ENCODE results near the gene C16orf74.

C16orf74 gene

DNA sequence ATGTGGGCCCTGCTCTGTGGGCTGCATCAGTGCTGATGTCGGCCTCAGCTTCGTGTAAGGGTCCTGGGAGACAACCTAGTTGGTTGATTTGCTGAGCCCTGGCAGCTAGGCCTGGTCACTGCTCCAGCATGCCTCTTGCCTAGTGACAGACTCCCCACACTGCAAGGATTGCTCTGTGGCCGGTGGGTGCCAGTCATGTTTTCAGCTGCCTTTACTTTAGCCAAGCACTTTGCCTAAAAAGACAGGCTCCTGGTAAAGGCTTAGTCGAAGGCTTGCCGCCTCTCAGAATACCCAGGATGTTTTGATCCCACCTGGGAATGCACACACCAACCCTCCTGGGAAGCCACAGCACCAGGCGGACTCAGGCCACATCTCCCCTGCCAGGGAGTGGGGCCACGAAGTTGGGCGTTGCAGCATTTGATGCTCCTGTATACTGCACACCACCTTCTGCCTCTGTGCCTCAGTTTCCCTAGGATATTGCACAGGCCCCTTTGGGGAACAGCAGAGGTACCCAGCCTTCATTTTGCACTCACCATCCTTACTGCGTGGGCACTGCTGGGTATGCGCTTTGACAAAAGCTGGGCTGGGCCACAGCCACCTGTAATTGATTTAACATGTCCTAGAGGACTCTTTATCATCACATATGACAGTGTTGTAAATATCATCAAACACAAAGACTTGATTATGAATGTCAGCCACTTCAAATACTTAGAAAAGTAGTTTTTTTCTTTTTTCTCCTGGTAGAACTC is 82.0 kb downstream of the C16orf74 start:
- DNase-seq: no peak

DNA sequence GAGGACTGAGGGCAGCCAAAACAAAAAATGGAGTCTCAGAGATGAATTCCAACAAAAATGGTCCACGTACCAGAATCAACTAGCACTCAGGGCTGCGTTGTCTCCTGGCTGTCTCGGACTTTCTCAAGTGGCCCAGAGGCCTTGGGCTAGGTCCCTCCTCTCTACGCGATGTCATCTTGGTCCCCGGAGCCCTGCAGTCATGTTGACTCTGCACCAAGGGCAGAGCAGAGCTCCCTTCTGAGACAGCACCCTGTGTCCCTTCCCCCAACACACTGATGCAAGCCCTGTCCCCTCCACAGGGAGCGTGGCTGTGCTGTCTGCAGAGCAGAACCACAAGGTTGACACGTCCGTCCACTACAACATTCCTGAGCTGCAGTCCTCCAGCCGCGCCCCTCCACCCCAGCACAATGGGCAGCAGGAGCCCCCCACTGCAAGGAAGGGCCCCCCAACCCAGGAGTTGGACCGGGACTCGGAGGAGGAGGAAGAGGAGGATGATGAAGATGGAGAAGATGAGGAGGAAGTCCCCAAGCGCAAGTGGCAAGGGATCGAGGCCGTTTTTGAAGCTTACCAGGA is 83.0 kb downstream of the C16orf74 start:
- no peak for DNase-seq

DNA sequence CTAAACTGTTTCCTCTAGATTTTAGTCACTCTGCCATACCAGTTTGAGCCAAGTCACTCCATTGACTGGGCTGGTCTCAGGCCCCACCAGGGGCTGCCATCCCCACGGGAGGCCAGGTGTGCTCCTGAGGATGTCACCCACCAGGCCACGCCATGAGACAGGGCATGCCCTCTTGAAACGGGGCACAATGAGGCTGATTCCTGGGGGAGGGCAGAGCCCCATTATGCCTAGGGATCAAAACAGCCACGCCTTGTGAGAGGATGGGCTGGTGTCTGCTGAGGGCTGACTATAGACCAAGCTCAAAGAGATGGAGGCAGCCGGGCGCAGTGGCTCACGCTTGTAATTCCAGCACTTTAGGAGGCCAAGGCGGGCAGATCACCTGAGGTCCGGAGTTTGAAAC is 83.6 kb downstream of the C16orf74 start:
- DNase-seq: no peak

DNA sequence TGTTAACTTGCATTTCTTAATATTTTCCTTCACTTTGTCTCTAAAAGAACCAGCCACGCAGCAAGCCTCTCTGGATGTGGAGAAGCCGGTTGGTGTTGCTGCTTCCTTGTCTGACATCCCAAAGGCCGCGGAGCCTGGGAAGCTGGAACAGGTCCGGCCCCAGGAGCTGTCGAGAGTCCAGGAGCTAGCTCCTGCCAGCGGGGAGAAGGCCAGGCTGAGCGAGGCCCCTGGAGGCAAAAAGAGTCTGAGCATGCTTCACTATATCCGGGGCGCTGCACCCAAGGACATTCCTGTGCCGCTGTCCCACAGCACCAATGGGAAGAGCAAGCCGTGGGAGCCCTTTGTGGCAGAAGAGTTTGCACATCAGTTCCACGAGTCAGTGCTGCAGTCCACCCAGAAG is 85.0 kb downstream of the C16orf74 start:
- DNase-seq: no peak

DNA sequence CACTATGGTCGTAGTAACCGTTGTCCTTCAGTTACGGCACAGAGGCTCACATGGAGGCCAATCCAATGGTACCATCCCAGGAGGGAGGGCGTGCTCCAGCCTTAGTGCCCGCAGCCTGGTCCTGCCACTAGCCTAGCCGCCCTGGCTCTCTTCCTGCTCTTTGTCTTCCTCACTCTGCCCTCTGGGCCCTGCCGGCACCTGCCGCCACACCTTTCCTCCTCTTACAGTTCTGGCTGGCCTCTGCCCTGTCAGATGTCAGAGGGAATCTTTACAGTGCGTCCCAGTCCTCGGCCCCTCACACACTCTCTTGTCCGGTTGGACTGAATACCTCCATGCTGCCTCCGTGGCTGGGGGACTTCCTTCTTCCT is 85.5 kb downstream of the C16orf74 start:
- DNase-seq: no peak

DNA sequence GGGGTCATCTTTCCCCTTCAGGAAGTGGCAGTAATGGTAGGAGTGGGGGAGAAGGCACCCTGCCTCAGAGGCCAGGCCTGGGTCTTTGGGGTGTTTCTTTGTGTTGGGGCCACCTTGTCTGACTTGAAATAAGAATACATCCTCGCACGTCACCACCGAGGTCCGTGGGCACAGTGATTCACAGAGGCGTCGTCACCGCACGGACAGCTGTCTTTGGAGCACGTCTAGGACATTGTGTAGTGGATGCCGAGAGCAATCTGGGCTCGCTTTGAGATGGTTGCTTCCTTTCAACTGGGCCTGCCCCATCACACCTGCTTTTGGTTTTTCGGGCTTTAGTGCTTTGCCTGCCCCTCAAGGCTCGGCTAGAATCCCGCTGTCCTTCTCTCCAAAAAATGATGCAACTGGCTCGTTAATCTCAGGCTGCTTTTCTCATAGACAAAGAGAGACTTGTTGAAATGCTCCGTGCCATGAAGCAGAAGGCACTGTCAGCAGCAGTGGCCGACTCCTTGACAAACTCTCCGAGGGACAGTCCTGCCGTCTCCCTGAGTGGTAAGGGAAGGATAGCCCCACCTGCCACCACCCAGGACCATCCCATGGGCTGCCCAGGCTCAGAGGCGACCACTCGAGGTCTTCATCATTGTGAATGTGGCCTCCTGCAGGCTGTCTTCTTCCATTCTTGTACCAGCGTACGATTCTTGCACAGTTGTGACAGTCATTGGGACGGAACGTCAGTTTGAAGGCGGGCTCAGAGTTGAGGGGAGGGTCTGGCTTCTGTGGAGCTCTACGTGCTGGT is 86.1 kb downstream of the C16orf74 start:
- DNase-seq: no peak

DNA sequence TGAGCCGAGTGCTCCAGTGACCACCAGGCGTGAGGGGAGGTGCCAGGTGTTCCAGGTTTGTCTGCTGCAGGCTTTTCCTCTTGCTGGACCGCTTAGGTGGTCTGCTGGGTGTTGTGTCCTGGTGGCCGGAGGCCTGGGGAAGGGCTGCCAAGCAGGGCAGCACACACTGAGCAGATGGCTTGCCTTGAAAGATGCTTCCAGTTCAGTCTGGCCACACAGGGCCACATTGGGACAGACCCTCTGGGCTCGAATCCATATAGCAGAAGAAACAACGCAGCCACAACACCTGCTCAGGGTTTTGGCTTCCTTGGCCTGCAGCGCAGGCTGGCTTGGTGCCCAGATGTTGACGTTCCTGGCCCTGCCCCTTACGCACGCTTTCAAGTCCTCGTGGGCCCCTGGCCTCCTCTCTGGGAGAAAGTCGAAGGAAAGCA is 87.0 kb downstream of the C16orf74 start:
- no peak for DNase-seq

DNA sequence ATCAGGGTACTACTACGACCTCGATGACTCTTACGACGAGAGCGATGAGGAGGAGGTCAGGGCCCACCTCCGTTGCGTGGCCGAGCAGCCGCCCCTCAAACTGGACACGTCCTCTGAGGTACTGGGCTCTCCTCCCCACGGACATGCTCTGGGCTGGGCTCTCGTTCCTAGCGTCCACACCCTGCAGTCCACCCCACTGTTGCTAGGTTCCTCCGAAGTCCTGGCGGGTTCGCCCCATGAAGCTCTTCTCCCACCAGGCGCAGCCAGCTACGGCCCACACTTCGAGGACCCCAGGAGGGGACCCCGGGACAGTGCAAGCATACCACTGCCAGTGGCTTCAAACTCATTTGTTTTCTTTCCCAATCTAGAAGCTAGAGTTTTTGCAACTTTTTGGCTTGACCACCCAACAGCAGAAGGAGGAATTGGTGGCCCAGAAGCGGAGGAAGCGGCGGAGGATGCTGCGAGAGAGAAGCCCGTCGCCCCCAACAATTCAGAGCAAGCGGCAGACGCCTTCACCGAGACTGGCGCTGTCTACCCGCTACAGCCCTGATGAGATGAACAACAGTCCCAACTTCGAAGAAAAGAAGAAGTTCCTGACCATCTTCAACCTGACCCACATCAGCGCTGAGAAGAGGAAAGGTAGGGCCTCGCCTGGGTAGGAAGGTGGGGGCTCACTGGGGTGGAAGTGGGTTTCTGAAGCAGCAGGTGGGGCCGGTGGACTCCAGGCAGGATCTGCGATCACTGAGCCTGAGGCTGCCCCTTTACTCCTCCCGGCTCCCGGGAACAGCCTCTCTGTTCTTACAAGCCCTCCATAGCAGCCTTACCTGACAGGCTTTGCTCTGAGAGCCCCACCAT is 87.7 kb downstream of the C16orf74 start:
- no peak for DNase-seq

DNA sequence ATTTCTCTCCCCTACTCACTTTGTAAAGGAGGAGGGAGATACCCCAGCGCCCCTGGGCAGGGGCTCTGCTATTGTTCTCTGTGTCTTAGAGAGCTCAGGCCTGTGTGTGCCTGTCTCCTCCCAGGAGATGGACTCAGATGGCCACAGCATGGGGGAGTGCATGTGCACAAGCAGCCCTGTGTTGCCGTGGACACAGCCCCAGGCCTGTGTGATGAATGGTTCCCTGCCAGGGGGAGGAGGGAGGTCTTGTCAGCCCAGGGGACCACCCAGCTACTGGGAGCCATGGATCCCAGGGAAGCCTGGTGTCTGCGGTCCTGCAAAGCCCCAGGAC is 88.4 kb downstream of the C16orf74 start:
- no peak for DNase-seq

DNA sequence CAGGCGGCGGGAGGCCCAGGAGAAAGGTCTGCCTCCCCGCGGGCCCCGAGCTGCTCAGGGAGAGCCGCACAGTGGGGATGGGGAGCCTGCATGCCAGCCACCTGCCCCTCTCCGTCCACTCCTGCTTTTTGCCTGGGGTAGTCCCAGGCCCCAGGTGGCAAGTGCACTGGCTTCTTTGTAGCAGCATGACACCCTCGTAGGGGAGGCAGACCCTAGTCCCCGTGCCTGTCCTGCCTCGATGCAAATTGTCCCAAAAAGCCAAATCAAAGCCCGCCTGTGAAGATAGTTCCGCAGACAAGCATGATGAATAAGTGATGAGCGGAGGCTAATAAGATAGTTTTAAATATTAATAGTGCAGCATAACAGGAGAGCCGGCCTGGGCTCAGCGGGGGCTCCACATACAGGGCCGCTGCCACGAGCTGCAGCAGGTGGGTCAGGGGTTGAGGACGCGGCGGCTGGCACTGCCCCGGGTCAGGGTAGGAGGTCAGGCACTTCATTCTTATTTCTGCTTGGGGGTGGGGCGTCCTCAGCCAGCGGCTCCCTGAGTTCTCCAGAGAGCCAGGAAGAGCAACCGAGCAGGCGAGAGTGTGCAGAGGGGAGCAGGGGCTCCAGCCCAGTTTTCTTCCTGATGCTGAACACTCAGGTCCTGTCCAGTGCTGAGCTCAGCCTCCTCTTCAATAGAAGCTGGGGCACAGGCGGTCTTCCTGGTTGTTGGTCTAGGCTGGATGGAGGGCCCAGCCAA is 89.0 kb downstream of the C16orf74 start:
- no peak for DNase-seq

DNA sequence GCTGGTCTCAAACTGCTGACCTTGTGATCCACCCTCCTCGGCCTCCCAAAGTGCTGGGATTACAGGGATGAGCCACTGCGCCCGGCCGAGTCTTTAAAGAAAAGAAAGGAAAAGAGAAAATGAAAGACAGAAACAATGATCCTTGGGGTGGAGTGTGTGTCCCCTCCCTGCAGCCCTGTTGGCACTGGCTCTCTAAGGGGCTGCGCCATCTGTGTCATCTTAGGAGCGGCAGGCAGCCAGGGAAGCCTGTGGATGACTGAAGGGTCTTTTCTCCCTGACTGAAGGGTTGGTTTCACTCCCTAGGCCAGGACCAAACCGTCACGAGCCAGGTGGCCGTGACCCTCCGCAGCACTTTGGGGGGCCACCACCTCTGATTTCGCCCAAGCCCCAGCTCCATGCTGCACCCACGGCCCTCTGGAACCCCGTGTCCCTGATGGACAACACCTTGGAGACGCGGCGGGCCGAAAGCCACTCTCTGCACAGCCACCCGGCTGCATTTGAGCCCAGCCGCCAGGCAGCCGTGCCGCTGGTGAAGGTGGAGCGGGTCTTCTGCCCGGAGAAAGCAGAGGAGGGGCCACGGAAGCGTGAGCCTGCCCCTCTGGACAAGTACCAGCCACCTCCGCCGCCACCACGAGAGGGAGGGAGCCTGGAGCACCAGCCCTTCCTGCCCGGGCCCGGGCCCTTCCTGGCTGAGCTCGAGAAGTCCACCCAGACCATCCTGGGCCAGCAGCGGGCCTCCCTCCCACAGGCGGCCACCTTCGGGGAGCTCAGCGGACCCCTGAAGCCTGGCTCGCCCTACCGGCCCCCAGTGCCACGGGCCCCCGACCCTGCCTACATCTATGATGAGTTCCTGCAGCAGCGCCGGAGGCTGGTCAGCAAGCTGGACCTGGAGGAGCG is 89.8 kb downstream of the C16orf74 start:
- no peak for DNase-seq

DNA sequence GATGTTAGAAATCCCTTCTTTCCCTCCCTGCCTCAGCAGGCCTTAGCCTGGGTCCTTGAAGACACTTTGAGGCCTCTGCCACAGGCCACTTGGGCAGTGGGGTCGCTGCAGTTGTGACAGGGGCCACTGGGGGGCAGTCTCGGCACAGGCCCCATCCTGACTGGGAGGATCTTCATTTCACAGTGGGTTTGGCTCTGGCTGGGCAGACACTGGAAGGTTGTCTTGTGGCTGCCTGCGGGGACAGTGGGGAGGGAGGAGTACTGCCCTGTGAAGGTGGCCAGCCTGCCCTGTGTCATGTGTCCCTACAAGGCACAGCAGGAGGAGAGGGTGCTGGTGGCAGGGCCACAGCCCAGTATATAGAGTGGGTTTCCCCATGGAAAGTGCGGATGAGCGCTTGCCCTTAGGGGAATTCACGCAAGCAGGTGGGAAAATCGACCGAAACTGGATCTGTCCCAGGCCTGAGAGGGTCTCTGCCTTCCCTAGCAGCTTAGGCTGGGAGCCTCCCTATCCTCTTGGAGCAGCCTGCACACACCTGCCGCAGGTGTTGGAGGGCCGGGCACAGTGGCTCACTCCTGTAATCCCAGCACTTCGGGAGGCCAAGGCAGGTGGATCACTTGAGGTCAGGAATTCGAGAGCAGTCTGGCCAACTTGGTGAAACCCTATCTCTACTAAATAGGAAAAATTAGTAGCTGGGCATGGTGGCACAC is 90.9 kb downstream of the C16orf74 start:
- no peak for DNase-seq

DNA sequence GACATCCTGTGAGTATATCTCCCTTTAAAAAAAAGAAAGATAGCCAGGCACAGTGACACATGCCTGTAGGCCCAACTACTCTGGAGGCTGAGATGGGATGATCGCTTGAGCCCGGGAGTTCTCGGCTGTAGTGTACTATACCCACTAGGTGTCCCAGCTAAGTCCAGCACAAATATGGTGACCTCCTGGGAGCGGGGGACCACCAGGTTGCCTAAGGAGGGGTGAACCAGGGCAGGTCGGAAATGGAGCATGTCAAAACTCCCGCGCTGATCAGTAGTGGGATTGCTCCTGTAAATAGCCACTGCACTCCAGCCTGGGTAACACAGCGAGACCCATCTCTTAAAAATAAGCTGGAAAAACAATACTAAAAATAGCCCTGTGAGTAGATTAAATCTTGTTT is 91.6 kb downstream of the C16orf74 start:
- no peak for DNase-seq

DNA sequence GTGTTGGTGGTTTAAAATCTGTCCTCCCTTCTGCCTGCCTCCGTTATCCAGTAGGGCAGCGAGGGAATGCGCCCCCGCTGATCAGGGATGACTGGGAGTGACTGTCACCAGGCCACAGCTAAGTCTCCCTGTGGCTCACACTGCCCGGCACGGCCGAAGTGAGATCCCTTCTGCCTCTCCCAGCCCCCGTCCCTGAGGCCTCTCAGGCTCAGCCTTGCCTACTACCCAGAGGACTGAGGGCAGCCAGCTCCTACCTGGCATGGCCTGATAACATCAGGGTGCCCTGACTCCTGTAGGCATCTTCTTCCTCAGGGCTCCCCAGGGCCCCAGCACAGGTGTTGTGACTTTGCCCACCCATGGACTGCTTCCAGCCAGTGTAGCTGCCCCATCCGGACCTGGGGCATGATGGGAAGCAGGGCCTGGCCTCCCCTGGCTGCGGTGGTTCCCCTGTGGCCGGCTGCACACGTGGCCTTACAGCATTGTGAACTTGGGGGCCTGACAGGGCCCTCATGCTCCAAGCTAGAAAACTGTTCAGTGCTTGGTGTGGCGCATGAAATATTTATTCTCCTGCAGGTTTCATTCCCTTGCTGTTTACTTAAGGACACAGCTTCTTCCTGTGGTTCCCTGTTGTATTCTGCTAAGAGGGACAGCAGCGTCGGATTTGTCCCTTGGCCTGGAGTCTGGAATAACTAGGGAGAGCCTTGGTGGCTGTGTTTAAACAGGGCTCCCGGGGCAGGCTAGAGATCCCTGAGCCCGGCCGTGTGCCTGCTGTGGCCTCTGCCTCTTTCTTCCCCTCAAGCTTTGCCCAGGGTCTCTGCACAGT is 92.2 kb downstream of the C16orf74 start:
- DNase-seq: no peak

DNA sequence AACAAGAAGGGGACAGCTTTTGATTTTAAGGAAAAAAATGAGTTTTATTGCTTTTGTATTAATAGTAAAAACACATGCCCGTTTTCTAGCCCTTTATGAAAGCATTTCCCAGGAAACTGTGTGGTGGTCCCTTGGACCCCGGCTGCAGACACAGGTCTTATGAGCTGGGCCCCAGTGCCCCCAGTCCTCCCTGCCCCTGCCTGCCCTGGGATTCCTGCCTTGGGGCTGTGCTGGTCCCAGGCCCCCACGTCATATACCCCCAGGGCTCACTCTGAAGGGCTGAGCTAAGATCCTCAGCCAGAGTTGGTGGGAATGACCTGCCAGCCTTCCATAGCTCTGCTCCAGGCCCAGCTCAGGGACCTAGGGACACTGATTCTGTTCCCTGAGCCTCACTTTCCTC is 92.9 kb downstream of the C16orf74 start:
- DNase-seq: no peak
